H1 (cell line): Measurements from ENCODE around the gene RFXAP. TPM values are rescaled to one million over a fixed set of nuclear protein-coding genes. Genes with fewer than 3 reads are reported as not detected.
A peak's percentile ranks its signal among the peaks of the same experiment; 100 is the strongest.

Source experiments
- CTCF ChIA-PET: fragments of 300-600 bp; sonication (Branson Sonifier 250); formaldehyde crosslinking; loops from one replicate; lab custom pipeline; 2021; ENCODE audit not compliant: partially characterized antibody; lab: Charles Lee
- POLR2A ChIA-PET: fragments of 300-600 bp; sonication (Branson Sonifier 250); formaldehyde crosslinking; loops from one replicate; lab custom pipeline; 2021; ENCODE audit warnings: inconsistent platforms; ENCODE audit not compliant: partially characterized antibody; lab: Charles Lee
- DNase-seq, 2 experiments: peaks; one replicate each; pipeline versions ENCODE4 v3.0.0 to v3.0.0-alpha.2; 2010 to 2022; ENCODE audit warnings: low spot score in 2 of 2, low read depth in 1 of 2, mixed read lengths in 1 of 2
- FAIRE-seq: peaks from 2 replicates; lab custom pipeline; 2011; peaks lifted over from hg19 to GRCh38; lab: Jason Lieb, UNC
- H2AFZ ChIP-seq: 2 replicates; pipeline ENCODE4 v1.8.1; 2012; ENCODE audit warnings: low read length, inconsistent platforms
- H2AK5ac ChIP-seq: 2 replicates; pipeline ENCODE4 v1.6.1; 2013; ENCODE audit warnings: low read depth, low read length
- H2BK120ac ChIP-seq: replicated peaks from 2 replicates; pipeline ENCODE3; 2013; ENCODE audit warnings: low read depth, low read length, inconsistent platforms
- H2BK12ac ChIP-seq: 2 replicates; pipeline ENCODE4 v1.6.1; 2013; ENCODE audit warnings: low read depth, low read length
- H2BK15ac ChIP-seq: 2 replicates; pipeline ENCODE4 v1.6.1; 2013; ENCODE audit warnings: low read length
- H2BK20ac ChIP-seq: 2 replicates; pipeline ENCODE4 v1.6.1; 2013; ENCODE audit warnings: low read length
- H2BK5ac ChIP-seq: 2 replicates; pipeline ENCODE4 v1.6.1; 2013; ENCODE audit warnings: low read depth, low read length
- H3K14ac ChIP-seq: 2 replicates; pipeline ENCODE4 v1.6.1; 2013; ENCODE audit warnings: inconsistent platforms; ENCODE audit not compliant: insufficient read length
- H3K18ac ChIP-seq: 2 replicates; pipeline ENCODE4 v1.6.1; 2013; ENCODE audit warnings: low read length; ENCODE audit errors: extremely low read depth
- H3K23ac ChIP-seq: 2 replicates; pipeline ENCODE4 v1.6.1; 2013; ENCODE audit warnings: inconsistent platforms; ENCODE audit not compliant: insufficient read length
- H3K23me2 ChIP-seq: 2 replicates; pipeline ENCODE4 v1.6.1; 2013; ENCODE audit warnings: low read depth, low read length
- H3K27ac ChIP-seq: 2 replicates; pipeline ENCODE4 v1.6.1; 2011; ENCODE audit warnings: low read depth, low read length, inconsistent platforms
- H3K27me3 ChIP-seq, 4 experiments: replicated peaks in 1 of 4; 1 replicate in 1 of 4; 2 replicates in 3 of 4; pipeline versions ENCODE4 v1.6.1 to v1.8.1; 2011 to 2013; ENCODE audit warnings: low read length in 3 of 4, mild to moderate bottlenecking in 3 of 4, inconsistent platforms in 2 of 4, mixed read lengths in 2 of 4, moderate library complexity in 1 of 4; ENCODE audit not compliant: control insufficient read depth in 3 of 4, insufficient read depth in 3 of 4; ENCODE audit errors: extremely low read depth in 1 of 4
- H3K36me3 ChIP-seq, 4 experiments: 2 replicates each; pipeline versions ENCODE4 v1.6.1 to v1.8.1; 2011 to 2013; ENCODE audit warnings: mild to moderate bottlenecking in 4 of 4, low read length in 3 of 4, moderate library complexity in 2 of 4, control low read depth in 1 of 4, inconsistent platforms in 1 of 4; ENCODE audit not compliant: insufficient read depth in 4 of 4, control insufficient read depth in 2 of 4
- H3K4ac ChIP-seq: replicated peaks from 2 replicates; pipeline ENCODE3; 2013; ENCODE audit warnings: low read length, low read depth, mixed read lengths, inconsistent platforms; ENCODE audit not compliant: insufficient read length
- H3K4me1 ChIP-seq, 4 experiments: replicated peaks in 1 of 4; 1 replicate in 1 of 4; 2 replicates in 3 of 4; pipeline versions ENCODE4 v1.6.1 to v1.8.1; 2011 to 2013; ENCODE audit warnings: low read length in 3 of 4, inconsistent platforms in 2 of 4, mixed read lengths in 1 of 4; ENCODE audit not compliant: insufficient read depth in 4 of 4, control insufficient read depth in 3 of 4
- H3K4me2 ChIP-seq, 2 experiments: 2 replicates each; pipeline versions ENCODE4 v1.6.1 to v1.8.1; 2011 to 2013; ENCODE audit warnings: low read depth in 2 of 2, low read length in 2 of 2, control low read depth in 1 of 2, inconsistent platforms in 1 of 2, mild to moderate bottlenecking in 1 of 2; ENCODE audit not compliant: insufficient read depth in 1 of 2
- H3K4me3 ChIP-seq, 4 experiments: fragments of 200-600, 300-600 bp in 1 of 4; sonication (generic), shearing (Covaris generic), sonication (Bioruptor Twin) in 1 of 4; 2 replicates each; pipeline versions ENCODE4 v1.5.1 to v1.8.1; 2011 to 2016; ENCODE audit warnings: low read length in 4 of 4, low read depth in 3 of 4, control low read depth in 2 of 4, inconsistent platforms in 2 of 4, mild to moderate bottlenecking in 2 of 4, mixed read lengths in 1 of 4, moderate library complexity in 1 of 4; ENCODE audit not compliant: insufficient read depth in 2 of 4; ENCODE audit errors: extremely low read depth in 1 of 4
- H3K56ac ChIP-seq: replicated peaks from 2 replicates; pipeline ENCODE3; 2013; ENCODE audit warnings: low read depth, mild to moderate bottlenecking, mixed read lengths, low read length, inconsistent platforms; ENCODE audit not compliant: insufficient read length
- H3K79me1 ChIP-seq: 2 replicates; pipeline ENCODE4 v1.6.1; 2013; ENCODE audit warnings: low read depth, low read length, control low read depth
- H3K79me2 ChIP-seq, 2 experiments: 2 replicates each; pipeline versions ENCODE4 v1.6.1 to v1.8.1; 2012 to 2013; ENCODE audit warnings: low read length in 2 of 2, mild to moderate bottlenecking in 2 of 2, inconsistent platforms in 1 of 2; ENCODE audit not compliant: insufficient read depth in 2 of 2, control insufficient read depth in 1 of 2
- H3K9ac ChIP-seq, 4 experiments: replicated peaks in 1 of 4; 1 replicate in 1 of 4; 2 replicates in 3 of 4; pipeline versions ENCODE4 v1.6.1 to v1.8.1; 2011 to 2013; ENCODE audit warnings: low read depth in 3 of 4, low read length in 3 of 4, control low read depth in 2 of 4, mild to moderate bottlenecking in 2 of 4, moderate library complexity in 2 of 4, inconsistent platforms in 1 of 4; ENCODE audit errors: extremely low read depth in 1 of 4
- H3K9me3 ChIP-seq, 2 experiments: 2 replicates each; pipeline versions ENCODE4 v1.6.1 to v1.8.1; 2012 to 2013; ENCODE audit warnings: mild to moderate bottlenecking in 2 of 2, moderate library complexity in 2 of 2, control low read depth in 1 of 2, inconsistent platforms in 1 of 2, low read depth in 1 of 2, low read length in 1 of 2, mixed read lengths in 1 of 2; ENCODE audit not compliant: insufficient read depth in 2 of 2
- H4K20me1 ChIP-seq, 2 experiments: replicated peaks in 1 of 2; 2 replicates each; pipeline versions ENCODE3 to v1.8.1; 2011 to 2013; ENCODE audit warnings: inconsistent platforms in 2 of 2, low read length in 2 of 2, mild to moderate bottlenecking in 1 of 2; ENCODE audit not compliant: insufficient read depth in 2 of 2, control insufficient read depth in 1 of 2
- H4K5ac ChIP-seq: 2 replicates; pipeline ENCODE4 v1.6.1; 2013; ENCODE audit warnings: low read length, low read depth, mixed read lengths, inconsistent platforms; ENCODE audit not compliant: insufficient read length
- H4K8ac ChIP-seq: 2 replicates; pipeline ENCODE4 v1.8.0; 2013; ENCODE audit warnings: mild to moderate bottlenecking, moderate library complexity, low read length, inconsistent platforms; ENCODE audit not compliant: insufficient read depth; ENCODE audit errors: extremely low read depth
- H4K91ac ChIP-seq: replicated peaks from 2 replicates; pipeline ENCODE3; 2013; ENCODE audit warnings: low read length, mixed read lengths, inconsistent platforms; ENCODE audit not compliant: insufficient read length
- CEBPB ChIP-seq: IDR thresholded peaks from 2 replicates; pipeline ENCODE4 v1.6.1; 2012; ENCODE audit warnings: low read depth, low read length
- EP300 ChIP-seq, 2 experiments: IDR thresholded peaks; 1 replicate in 1 of 2; 2 replicates in 1 of 2; pipeline ENCODE4 v1.6.1; 2011 to 2012; ENCODE audit warnings: low read depth in 2 of 2, low read length in 2 of 2, mild to moderate bottlenecking in 2 of 2, borderline replicate concordance in 1 of 2, inconsistent platforms in 1 of 2, moderate library complexity in 1 of 2
- GTF2F1 ChIP-seq: IDR thresholded peaks from 2 replicates; pipeline ENCODE4 v1.6.1; 2012; ENCODE audit warnings: low read depth, low read length, improper control_type of control experiment, borderline replicate concordance
- JUN ChIP-seq: IDR thresholded peaks from 2 replicates; pipeline ENCODE4 v1.6.1; 2011; ENCODE audit warnings: low read depth, mild to moderate bottlenecking, improper control_type of control experiment, low read length
- SP2 ChIP-seq: IDR thresholded peaks from 2 replicates; pipeline ENCODE4 v1.6.1; 2012; ENCODE audit warnings: mild to moderate bottlenecking, low read length, inconsistent platforms
- TBP ChIP-seq: IDR thresholded peaks from 2 replicates; pipeline ENCODE4 v1.6.1; 2011; ENCODE audit warnings: low read depth, low read length, improper control_type of control experiment
- WGBS, 2 experiments: shearing (Covaris generic) in 1 of 2; methylation state at CpG; one replicate each; pipeline versions ENCODE4 v1.1.6 to v1.1.7; 2013 to 2015; ENCODE audit warnings: low lambda C conversion rate in 2 of 2, mixed read lengths in 2 of 2, inconsistent platforms in 1 of 2, low coverage in 1 of 2, missing lambda C conversion rate in 1 of 2; ENCODE audit not compliant: insufficient replicate concordance in 2 of 2, insufficient coverage in 1 of 2, insufficient read length in 1 of 2; ENCODE audit errors: extremely low coverage in 1 of 2, missing lambda C conversion rate in 1 of 2; 5-methylcytosine and 5-hydroxymethylcytosine counted together
- polyA plus RNA-seq, 7 experiments: library from polyadenylated mRNA; depleted of rRNA in 3 of 7; stranded (reverse) in 5 of 7; unstranded in 2 of 7; fragments of >200 nt in 5 of 7; fragments of 200-250 nt in 2 of 7; gene quantifications; 1 replicate in 5 of 7; 2 replicates in 1 of 7; 4 replicates in 1 of 7; pipeline versions ENCODE4 v1.2.1 to v1.2.3, GENCODE V29; 2011 to 2013; ENCODE audit warnings: missing spikeins in 2 of 7, mixed read lengths in 2 of 7
- total RNA-seq: library from RNA; stranded (reverse); fragmentation: NEBNext Ultra II Directional; extraction: Animal tissue kit (Norgen Biotek cat#: 25700); gene quantifications from 2 replicates; pipeline ENCODE4 v1.2.1, GENCODE V29; 2021
- TF ChIP-seq, protein P1 (sequence below), 3 experiments: IDR thresholded peaks; 1 replicate in 2 of 3; 2 replicates in 1 of 3; pipeline versions ENCODE4 v1.5.1 to v1.6.1; 2011; ENCODE audit warnings: low read length in 3 of 3, mild to moderate bottlenecking in 3 of 3, inconsistent platforms in 2 of 3, low read depth in 1 of 3, moderate library complexity in 1 of 3; ENCODE audit not compliant: insufficient read depth in 1 of 3; ENCODE audit errors: control extremely low read depth in 1 of 3

The RFXAP gene
- total and polyA plus RNA-seq, 2 of the 8 experiments (the other 6 are each of a cell fraction or from before 2014, with no cell fraction given): 5.2 to 11.5 TPM

DNA sequence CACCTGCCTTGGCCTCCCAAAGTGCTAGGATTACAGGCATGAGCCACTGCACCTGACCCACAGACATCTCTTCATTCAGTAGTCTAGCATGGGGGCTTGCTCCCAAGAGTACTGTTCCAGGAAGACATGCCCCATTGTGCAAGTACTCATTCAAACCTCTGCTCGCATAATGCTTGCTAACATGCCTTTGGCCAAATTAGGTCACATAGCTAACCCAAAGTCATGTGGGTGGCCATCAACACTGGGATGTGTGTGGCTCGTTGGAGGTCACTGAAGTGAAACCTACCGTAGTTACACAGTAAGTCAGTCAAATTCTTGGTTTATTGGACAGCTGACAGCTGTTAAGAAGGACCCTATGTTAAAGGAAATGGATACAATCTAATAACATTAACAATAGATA, 20.3 kb downstream of the RFXAP start:
- WGBS, 2 experiments: 96% methylated on average over 3 of the region's 3 CpGs; no CpG with 5 or more reads in 1 of the 2 experiments
- no peaks in the 10 kb centered on the region for H3K9me3 ChIP-seq
- H3K4me3 ChIP-seq: no peak overlapping the region
- H3K79me2 ChIP-seq: no peaks in the 10 kb centered on the region
- peak overlapping the region; percentile 71; the same call in 1 of the 2 replicates for H2BK12ac ChIP-seq
- peak overlapping the region; percentile 41; the same call in 1 of the 2 replicates for H3K18ac ChIP-seq
- no peak overlapping the region for H2BK20ac ChIP-seq
- no peaks in the 10 kb centered on the region for H3K79me1 ChIP-seq
- no peak overlapping the region for H3K23ac ChIP-seq
- H2BK15ac ChIP-seq: no peak overlapping the region
- H3K27me3 ChIP-seq: no peaks in the 10 kb centered on the region
- H3K4me2 ChIP-seq: no peak overlapping the region
- TF ChIP-seq TBP: no peak
- no peak for TF ChIP-seq EP300 (IDR thresholded peaks at IDR 0.05; ENCODE audit: borderline replicate concordance in 1 of 2, low read depth in 2 of 2, low read length in 2 of 2)
- no peak for TF ChIP-seq JUN
- TF ChIP-seq CEBPB: no peak
- TF ChIP-seq, protein P1, sequence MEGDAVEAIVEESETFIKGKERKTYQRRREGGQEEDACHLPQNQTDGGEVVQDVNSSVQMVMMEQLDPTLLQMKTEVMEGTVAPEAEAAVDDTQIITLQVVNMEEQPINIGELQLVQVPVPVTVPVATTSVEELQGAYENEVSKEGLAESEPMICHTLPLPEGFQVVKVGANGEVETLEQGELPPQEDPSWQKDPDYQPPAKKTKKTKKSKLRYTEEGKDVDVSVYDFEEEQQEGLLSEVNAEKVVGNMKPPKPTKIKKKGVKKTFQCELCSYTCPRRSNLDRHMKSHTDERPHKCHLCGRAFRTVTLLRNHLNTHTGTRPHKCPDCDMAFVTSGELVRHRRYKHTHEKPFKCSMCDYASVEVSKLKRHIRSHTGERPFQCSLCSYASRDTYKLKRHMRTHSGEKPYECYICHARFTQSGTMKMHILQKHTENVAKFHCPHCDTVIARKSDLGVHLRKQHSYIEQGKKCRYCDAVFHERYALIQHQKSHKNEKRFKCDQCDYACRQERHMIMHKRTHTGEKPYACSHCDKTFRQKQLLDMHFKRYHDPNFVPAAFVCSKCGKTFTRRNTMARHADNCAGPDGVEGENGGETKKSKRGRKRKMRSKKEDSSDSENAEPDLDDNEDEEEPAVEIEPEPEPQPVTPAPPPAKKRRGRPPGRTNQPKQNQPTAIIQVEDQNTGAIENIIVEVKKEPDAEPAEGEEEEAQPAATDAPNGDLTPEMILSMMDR (IDR thresholded peaks at IDR 0.05; ENCODE audit: control extremely low read depth in 1 of 3, insufficient read depth in 1 of 3, low read depth in 1 of 3, low read length in 3 of 3): no peak
- no peak for TF ChIP-seq GTF2F1
- no peak for TF ChIP-seq SP2
- TF ChIP-seq, all 59 proteins: peak for 0
- Histone ChIP-seq H3K14ac (no peak overlapping the region), H3K27ac (no peak overlapping the region), H3K4me1 (peaks cover 0 to 6% (median 1%) of the 10 kb centered on the region in 4 experiments; a peak in 1 of 7 replicates), H3K4ac (no peak overlapping the region), H4K20me1 (peaks cover 0 to 2% of the 10 kb centered on the region in 2 experiments), H3K9ac (no peak overlapping the region), H4K91ac (peak overlapping the region; percentile 35), H4K8ac (no peak overlapping the region), H2AFZ (no peak overlapping the region), H2BK5ac (no peak overlapping the region), H3K56ac (no peak overlapping the region), H3K36me3 (no peaks in the 10 kb centered on the region; a peak in 1 of 8 replicates), H2AK5ac (no peak overlapping the region), H4K5ac (no peak overlapping the region), H3K23me2 (no peaks in the 10 kb centered on the region), H2BK120ac (no peak overlapping the region)
- FAIRE-seq: no peak
- ChIA-PET POLR2A (interaction anchor here (1.9 kb wide), 1 partner anchor 161 kb away, joined by 5 read pairs; the partner anchor contains the start of gene EXOSC8), CTCF (interaction anchor here (0.7 to 1.4 kb wide), 4 partner anchors 19 to 464 kb away, joined by 3 read pairs; no protein-coding TSS in a partner anchor)
- DNase-seq: no peak
